Suppressor macrophage treated with lipopolysaccharide for 1 hour (primary cell): ENCODE results near the gene PLGRKT.
"Not testable (repeated sequence)": the region's sequence is repeated elsewhere in the genome, so short reads cannot be mapped to it uniquely, and the experiment has no call there.

Experiments used
- DNase-seq, 3 donors: peaks; one replicate each; pipeline ENCODE4 v3.0.0-alpha.2; 2020 to 2022

The PLGRKT gene

DNA sequence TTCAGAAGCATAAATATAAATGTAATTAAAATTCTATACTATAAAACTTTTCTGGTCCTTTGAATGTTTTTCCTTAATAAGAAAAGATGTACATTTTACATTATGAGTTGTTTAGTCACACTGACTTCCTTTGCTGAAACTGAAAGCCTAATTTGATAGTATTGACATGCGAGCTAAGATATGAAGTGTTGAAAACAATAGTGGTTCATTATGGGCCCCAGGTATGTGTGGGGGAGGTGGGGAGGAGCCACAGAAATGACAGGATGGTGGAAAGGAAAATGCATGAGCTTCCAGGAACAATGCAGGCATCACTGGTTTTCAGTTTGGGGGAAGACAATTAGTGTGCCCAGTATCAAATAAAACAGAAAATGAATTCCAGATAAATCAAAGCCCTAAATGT lies 62.6 kb downstream of the PLGRKT start:
- DNase-seq: no peak

DNA sequence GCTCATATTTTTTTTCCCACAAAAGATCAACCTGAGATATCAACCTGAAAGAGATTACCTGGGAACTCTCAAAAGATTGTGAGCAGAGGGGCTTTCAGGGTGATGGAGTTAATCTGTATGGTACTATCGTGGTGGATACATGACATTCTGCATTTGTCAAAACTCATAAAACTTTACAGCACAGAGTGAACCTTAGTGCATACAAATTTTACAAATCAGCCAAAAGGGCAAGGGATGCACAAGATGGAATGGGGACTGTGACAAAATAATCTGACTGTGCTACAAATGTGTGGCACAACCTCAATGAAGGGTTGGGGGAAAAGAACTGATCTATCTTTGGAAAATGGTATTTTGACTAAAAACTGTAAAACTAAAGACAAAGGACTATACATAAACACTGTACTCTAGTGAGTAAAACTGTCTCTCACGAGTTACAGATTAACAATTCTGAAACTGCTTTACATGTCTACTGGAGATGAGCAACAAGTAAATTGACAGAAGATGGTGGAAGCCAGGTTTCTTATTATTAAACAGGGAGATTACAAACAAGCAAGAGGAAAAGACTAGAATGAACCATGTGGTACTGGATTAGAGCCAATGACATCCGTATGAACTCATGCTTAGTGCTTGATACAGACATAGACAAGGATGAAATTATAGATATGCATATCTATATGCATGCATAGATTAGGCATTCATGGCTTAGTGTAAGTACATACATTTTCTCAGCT lies 73.3 kb downstream of the PLGRKT start:
- DNase-seq: no peak

GRCh38 chr9:5361326-5362010 lies 76.3 kb downstream of the PLGRKT start:
- peak in 1 of 3 donors; percentile 2 for DNase-seq

- no peak for DNase-seq
These were observed 77.4 kb downstream of the PLGRKT start for GRCh38 chr9:5360341-5360740.

DNA sequence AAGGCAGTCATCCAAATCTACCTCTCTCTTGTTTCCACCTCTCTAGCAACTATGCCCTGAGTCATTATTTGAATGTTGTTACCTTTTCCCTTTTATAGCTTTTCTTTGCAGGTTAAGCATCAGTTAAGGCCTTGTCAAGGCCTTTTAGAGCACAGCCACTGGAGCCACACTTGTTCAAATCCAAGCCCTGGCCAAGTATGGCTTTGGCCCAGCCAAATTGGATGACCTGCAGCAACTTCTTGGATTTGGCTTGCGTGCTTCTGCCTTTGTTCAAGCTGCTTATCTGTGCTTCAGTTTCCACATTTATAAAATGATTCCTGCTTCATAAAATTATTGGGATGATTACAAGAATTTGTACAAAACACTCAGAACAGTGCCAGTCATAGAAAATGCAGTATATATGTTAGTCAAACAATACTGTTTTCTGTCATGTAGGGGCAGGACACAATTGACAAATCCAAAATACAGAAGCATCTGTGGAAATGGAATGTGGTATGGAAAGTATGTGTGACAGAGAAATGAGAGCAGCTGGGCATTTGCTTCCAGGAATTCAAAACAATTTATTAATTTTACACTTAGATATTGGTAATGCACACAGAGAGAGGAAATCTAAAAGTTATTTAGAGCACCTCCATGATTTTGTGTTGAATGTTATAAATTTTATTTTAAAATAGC lies 80.2 kb downstream of the PLGRKT start:
- DNase-seq: no peak

DNA sequence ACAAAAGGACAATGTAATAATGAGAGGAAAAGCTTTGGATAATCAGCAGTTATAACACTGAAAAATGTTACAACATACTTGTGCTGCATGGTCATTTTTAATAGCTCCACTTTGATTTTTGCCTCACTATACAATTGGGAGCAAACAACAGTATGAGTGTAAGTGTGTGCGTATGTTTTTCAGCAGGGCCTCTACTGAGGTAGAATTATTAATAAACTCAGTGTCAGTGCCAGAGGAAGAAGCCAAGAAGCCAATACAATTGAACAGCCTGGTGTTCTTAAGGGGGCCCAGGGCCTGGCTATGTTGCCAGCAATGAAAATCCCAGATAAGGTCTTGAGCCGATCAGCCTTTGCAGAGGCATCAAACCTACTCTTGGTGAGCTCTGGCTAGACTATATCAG lies 81.9 kb downstream of the PLGRKT start:
- no peak for DNase-seq

DNA sequence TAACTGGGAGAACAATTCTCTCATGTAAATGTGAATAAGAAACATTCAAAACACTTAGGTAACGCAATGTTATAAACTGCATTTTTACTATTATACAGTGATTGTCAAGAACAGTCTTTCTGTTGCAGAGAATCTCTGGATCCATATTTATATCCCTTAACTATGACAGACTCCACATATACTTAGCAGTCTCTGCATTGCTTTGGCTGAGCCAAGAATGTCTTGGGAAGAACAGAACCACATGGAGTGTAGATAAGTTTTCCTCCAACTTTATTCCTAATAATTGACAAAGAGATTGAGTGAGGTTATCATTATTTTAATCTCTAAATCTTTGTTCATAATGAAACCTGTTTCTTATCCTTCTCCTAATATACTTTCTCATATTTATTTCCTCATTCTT lies 82.5 kb downstream of the PLGRKT start:
- no peak for DNase-seq

DNA sequence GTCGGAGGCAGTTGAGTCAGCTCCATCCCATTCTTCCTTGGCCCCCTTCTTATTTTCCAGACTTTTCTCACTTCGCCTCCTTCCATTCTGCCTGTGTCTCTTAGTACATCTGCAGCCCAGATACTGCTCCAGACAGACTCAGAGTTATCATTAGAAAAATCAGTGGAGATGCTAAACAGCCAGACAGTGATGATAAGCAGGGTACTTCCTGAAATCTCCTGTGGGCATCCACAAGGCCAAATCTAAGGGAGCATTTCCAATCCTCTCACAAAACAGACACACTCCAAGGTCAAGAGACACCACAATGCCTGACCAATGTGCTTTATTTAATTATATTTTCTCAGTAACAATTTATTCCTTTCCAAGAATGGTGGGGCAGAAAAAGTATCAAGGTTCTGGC lies 83.5 kb downstream of the PLGRKT start:
- no peak for DNase-seq

GRCh38 chr9:5352637-5353248 lies 85.0 kb downstream of the PLGRKT start:
- DNase-seq: no peak

DNA sequence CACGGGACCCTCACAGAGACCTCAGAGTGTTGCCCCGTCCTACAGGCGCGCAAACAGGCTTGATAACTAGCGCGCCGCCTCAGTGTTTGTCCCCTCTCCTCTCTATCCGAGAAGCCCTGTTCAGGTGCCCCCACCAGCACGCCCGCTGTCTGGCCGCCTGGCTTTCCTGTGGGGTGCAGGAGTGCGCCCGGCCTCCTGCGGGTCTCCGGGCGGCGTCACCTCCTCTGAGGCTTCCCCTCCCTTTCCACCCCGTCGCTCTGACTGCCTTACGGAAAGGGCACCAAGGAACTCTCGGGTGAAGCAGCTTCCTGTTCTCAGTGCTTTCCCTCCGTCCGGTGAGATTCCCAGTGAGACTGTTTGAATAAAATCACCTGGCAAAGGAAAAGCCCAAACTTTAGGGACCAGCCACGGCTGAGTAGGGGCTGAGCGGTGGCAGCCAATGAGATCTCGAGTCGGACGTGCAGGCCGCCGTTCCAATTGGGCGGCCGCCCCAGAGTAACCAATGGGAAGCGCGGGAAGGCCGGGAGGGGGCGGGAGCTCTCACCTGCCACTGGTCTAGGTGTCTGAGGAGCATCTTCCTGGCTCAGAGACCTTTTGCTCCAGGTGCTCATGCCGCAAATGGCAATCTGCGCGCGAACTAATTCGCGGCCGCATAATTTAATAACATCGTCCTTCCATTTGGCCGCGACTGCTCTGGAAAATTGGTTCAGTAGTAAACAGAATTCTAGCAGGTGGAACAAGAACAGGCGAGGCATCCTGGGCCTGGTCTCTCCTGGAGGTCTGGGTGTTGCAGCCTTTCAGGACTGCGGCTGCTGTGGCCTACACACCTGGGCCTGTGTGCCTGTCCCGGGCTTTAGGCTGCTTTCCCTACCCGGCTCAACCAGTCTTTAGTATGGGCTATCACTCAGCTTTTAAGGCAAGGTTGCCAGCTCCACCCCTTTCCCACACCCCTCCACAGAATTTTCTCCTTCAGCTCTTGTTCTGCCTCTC lies 98.4 kb downstream of the PLGRKT start, which contains the start of gene RLN1:
TSS of gene RLN1 (minus strand) at position 885 of the 990 bp plus-strand sequence. CDS start at position 755, 130 bp downstream.
- not testable (repeated sequence) for DNase-seq

DNA sequence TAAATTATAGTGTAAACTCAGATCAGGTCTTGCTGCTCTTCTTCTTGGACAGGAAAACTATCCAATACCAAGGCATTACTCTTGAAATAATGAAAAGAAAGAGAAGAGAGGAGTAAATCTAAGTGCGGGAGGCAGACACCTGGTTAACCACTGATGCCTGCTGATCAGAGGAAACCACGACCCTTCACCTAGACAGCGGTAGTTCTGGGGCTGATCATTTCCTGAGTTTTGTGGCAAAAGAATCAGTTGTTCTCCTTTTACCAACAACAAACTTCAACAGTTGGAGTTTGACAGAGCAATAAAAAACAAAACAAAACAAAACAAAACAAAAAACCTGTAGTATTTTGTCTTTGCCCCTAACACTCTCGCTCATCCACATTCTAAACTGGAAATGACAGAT lies 101.0 kb downstream of the PLGRKT start:
- no peak for DNase-seq

GRCh38 chr9:5331276-5331675 lies 106.4 kb downstream of the PLGRKT start:
- DNase-seq: not testable (repeated sequence)

DNA sequence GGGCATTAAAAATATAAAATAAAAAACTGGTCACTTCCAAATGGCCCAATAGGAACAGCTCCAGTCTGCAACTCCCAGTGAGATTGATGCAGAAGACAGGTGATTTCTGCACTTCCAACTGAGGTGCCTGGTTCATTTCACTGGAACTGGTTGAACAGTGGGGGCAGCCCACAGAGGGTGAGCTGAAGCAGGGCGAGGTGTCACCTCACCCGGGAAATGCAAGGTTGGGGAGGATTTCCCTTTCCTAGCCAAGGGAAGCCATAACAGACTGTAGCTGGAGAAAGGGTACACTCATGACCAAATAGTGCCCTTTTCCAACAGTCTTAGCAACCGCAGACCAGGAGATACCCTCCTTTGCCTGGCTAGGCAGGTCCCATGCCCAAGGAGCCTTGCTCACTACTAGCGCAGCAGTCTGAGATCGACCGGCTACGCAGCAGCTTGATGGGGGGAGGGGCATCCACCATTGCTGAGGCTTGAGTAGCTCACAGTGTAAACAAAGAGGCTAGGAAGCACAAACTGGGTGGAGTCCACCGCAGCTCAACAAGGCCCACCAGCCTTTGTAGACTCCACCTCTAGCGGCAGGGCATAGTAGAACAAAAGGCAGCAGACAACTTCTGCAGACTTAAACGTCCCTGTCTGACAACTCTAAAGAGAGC lies 110.7 kb downstream of the PLGRKT start:
- no peak for DNase-seq

- no peak for DNase-seq
These were observed 111.5 kb downstream of the PLGRKT start for GRCh38 chr9:5326187-5326586.

- DNase-seq: not testable (repeated sequence)
These were observed 116.1 kb downstream of the PLGRKT start for GRCh38 chr9:5321601-5322000.

GRCh38 chr9:5321058-5321457 lies 116.7 kb downstream of the PLGRKT start:
- DNase-seq: no peak

GRCh38 chr9:5316406-5316805 lies 121.3 kb downstream of the PLGRKT start:
- not testable (repeated sequence) for DNase-seq

- DNase-seq: no peak
These were observed 122.4 kb downstream of the PLGRKT start for GRCh38 chr9:5315187-5315923.

- no peak for DNase-seq
These were observed 126.9 kb downstream of the PLGRKT start for GRCh38 chr9:5310851-5311250.
